Loucy (cell line): ENCODE measurements around the gene NTN1.

Experiments
- H2AFZ ChIP-seq: fragments of 200-600 bp; sonication (generic); 2 replicates; pipeline ENCODE4 v1.6.0; 2016; ENCODE audit warnings: antibody characterized with exemption, mild to moderate bottlenecking, low read length, moderate library complexity
- H3F3A ChIP-seq: fragments of 200-600 bp; 2 replicates; pipeline ENCODE4 v1.6.0; 2016; ENCODE audit warnings: antibody characterized with exemption, low read depth, mild to moderate bottlenecking
- H3K27me3 ChIP-seq: fragments of 200-600 bp; sonication (generic); 2 replicates; pipeline ENCODE4 v1.6.1; 2014; ENCODE audit warnings: low read length, mild to moderate bottlenecking; ENCODE audit not compliant: insufficient read depth, poor library complexity, severe bottlenecking
- H3K36me3 ChIP-seq: fragments of 200-600 bp; sonication (generic); 2 replicates; pipeline ENCODE4 v1.6.1; 2016; ENCODE audit warnings: low read length; ENCODE audit not compliant: insufficient read depth
- H3K4me1 ChIP-seq: fragments of 200-600 bp; sonication (generic); 2 replicates; pipeline ENCODE4 v1.5.1; 2014; ENCODE audit warnings: low read length, mild to moderate bottlenecking; ENCODE audit not compliant: insufficient read depth, poor library complexity, severe bottlenecking
- H3K4me2 ChIP-seq: fragments of 200-600 bp; sonication (generic); 2 replicates; pipeline ENCODE4 v1.6.0; 2014; ENCODE audit warnings: antibody characterized with exemption, low read length, low read depth, mild to moderate bottlenecking; ENCODE audit not compliant: poor library complexity, severe bottlenecking
- H3K4me3 ChIP-seq: fragments of 200-600 bp; sonication (generic); 2 replicates; pipeline ENCODE4 v1.5.1; 2014; ENCODE audit warnings: low read length, mild to moderate bottlenecking, mixed read lengths; ENCODE audit not compliant: poor library complexity, severe bottlenecking
- H3K79me2 ChIP-seq: fragments of 200-600 bp; sonication (generic); 2 replicates; pipeline ENCODE4 v1.6.1; 2014; ENCODE audit warnings: low read length; ENCODE audit not compliant: insufficient read depth
- H3K9ac ChIP-seq: fragments of 200-600 bp; sonication (generic); 2 replicates; pipeline ENCODE4 v1.6.0; 2014; ENCODE audit warnings: mild to moderate bottlenecking, low read depth, low read length, moderate library complexity; ENCODE audit not compliant: poor library complexity, severe bottlenecking
- H3K9me2 ChIP-seq: fragments of 200-600 bp; sonication (generic); replicated peaks from 2 replicates; pipeline ENCODE4 v1.6.1; 2016; ENCODE audit warnings: low read depth, low read length, mixed read lengths
- H3K9me3 ChIP-seq: fragments of 200-600 bp; sonication (generic); 2 replicates; pipeline ENCODE4 v1.6.1; 2014; ENCODE audit warnings: mild to moderate bottlenecking, antibody characterized with exemption, low read length, low read depth; ENCODE audit not compliant: insufficient read depth
- H4K20me1 ChIP-seq: fragments of 200-600 bp; sonication (generic); 2 replicates; pipeline ENCODE4 v1.6.0; 2014; ENCODE audit warnings: antibody characterized with exemption, low read length, mild to moderate bottlenecking; ENCODE audit not compliant: insufficient read depth, poor library complexity, severe bottlenecking
- EZH2phosphoT487 ChIP-seq: fragments of 200-600 bp; IDR thresholded peaks from 2 replicates; pipeline ENCODE4 v1.6.1; 2018; ENCODE audit warnings: antibody characterized with exemption, mild to moderate bottlenecking, moderate library complexity, borderline replicate concordance
- TF ChIP-seq, protein P1 (sequence below): fragments of 200-600 bp; sonication (generic); conservative IDR thresholded peaks from 2 replicates; pipeline ENCODE4 v1.5.1; 2014; ENCODE audit warnings: mild to moderate bottlenecking, antibody characterized with exemption, low read length

The NTN1 gene

GRCh38 chr17:9209347-9209746 is 188.0 kb downstream of the NTN1 start:
- H4K20me1 ChIP-seq: no peaks in the 10 kb centered on the region
- no peak for TF ChIP-seq EZH2phosphoT487
- TF ChIP-seq, protein P1, sequence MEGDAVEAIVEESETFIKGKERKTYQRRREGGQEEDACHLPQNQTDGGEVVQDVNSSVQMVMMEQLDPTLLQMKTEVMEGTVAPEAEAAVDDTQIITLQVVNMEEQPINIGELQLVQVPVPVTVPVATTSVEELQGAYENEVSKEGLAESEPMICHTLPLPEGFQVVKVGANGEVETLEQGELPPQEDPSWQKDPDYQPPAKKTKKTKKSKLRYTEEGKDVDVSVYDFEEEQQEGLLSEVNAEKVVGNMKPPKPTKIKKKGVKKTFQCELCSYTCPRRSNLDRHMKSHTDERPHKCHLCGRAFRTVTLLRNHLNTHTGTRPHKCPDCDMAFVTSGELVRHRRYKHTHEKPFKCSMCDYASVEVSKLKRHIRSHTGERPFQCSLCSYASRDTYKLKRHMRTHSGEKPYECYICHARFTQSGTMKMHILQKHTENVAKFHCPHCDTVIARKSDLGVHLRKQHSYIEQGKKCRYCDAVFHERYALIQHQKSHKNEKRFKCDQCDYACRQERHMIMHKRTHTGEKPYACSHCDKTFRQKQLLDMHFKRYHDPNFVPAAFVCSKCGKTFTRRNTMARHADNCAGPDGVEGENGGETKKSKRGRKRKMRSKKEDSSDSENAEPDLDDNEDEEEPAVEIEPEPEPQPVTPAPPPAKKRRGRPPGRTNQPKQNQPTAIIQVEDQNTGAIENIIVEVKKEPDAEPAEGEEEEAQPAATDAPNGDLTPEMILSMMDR: no peak
- H3F3A ChIP-seq: no peaks in the 10 kb centered on the region
- no peak overlapping the region for H3K9ac ChIP-seq
- no peak overlapping the region for H3K4me2 ChIP-seq
- H3K9me2 ChIP-seq: no peaks in the 10 kb centered on the region
- no peak overlapping the region for H2AFZ ChIP-seq
- no peaks in the 10 kb centered on the region for H3K4me1 ChIP-seq
- H3K79me2 ChIP-seq: no peaks in the 10 kb centered on the region
- H3K27me3 ChIP-seq: no peaks in the 10 kb centered on the region
- H3K4me3 ChIP-seq: no peak overlapping the region
- H3K36me3 ChIP-seq: no peaks in the 10 kb centered on the region
- no peaks in the 10 kb centered on the region for H3K9me3 ChIP-seq

GRCh38 chr17:9209781-9210370 is 188.6 kb downstream of the NTN1 start:
- Histone ChIP-seq H3K79me2 (no peaks in the 10 kb centered on the region), H3K27me3 (no peaks in the 10 kb centered on the region), H3K4me2 (no peak overlapping the region), H3F3A (no peaks in the 10 kb centered on the region), H3K9ac (no peak overlapping the region), H3K9me2 (no peaks in the 10 kb centered on the region), H3K4me1 (no peaks in the 10 kb centered on the region), H3K4me3 (no peak overlapping the region), H3K9me3 (no peaks in the 10 kb centered on the region), H4K20me1 (no peaks in the 10 kb centered on the region), H2AFZ (no peak overlapping the region), H3K36me3 (no peaks in the 10 kb centered on the region)
- TF ChIP-seq, protein P1: no peak
- TF ChIP-seq EZH2phosphoT487: no peak

GRCh38 chr17:9211133-9211765 is 189.9 kb downstream of the NTN1 start:
- H3K4me3 ChIP-seq: no peak overlapping the region
- no peaks in the 10 kb centered on the region for H3F3A ChIP-seq
- H3K9me3 ChIP-seq: peaks cover 10% of the 10 kb centered on the region; the same call in 1 of the 2 replicates
- no peaks in the 10 kb centered on the region for H3K79me2 ChIP-seq
- H3K36me3 ChIP-seq: no peaks in the 10 kb centered on the region
- H3K4me1 ChIP-seq: no peaks in the 10 kb centered on the region
- no peak overlapping the region for H2AFZ ChIP-seq
- H4K20me1 ChIP-seq: no peaks in the 10 kb centered on the region
- H3K9ac ChIP-seq: no peak overlapping the region
- no peak overlapping the region for H3K4me2 ChIP-seq
- H3K9me2 ChIP-seq: no peaks in the 10 kb centered on the region
- H3K27me3 ChIP-seq: no peaks in the 10 kb centered on the region
- TF ChIP-seq, protein P1: no peak
- no peak for TF ChIP-seq EZH2phosphoT487
